ENCODE data around the gene C4BPB. TPM values are rescaled to one million over a fixed set of nuclear protein-coding genes. Genes with fewer than 3 reads are reported as not detected.

The C4BPB gene
- total RNA-seq, 2 experiments from 2014 or later: 1.3 to 1.4 TPM

- no peaks in the 10 kb centered on the region for H3K9me3 Mint-ChIP-seq (ENCODE audit: low read depth)
- ChIA-PET POLR2A (no interaction called here), CTCF (interaction anchor here (0.5 kb wide), 1 partner anchor 337 kb away, joined by 3 read pairs; no protein-coding TSS in a partner anchor)
- peaks cover 4% of the 10 kb centered on the region for H3K27me3 Mint-ChIP-seq
- intact Hi-C loops (cut with DNase I, micrococcal nuclease): no loop called here
- no peaks in the 10 kb centered on the region for H3K36me3 Mint-ChIP-seq (ENCODE audit: low read depth)
- no peak overlapping the region for H3K4me3 Mint-ChIP-seq
- DNase-seq: no peak
- no peak for ATAC-seq
- no peaks in the 10 kb centered on the region for H3K4me1 Mint-ChIP-seq
- H3K27ac Mint-ChIP-seq: no peak overlapping the region
Measured at GRCh38 chr1:207145401-207146058, 56.9 kb downstream of the C4BPB start.

Other genes with a start within 250 kb of the C4BPB start
- gene IL20, start 223.2 kb upstream of the C4BPB start, total RNA-seq: not detected
- gene IL24, start 191.4 kb upstream of the C4BPB start, total RNA-seq: 10 to 100 TPM in 1 of 2 experiments, 1 to 10 TPM in 1; 10.0 to 10.7 TPM
- gene FCMR, start 166.9 kb upstream of the C4BPB start, total RNA-seq: 10 to 100 TPM; 41.6 to 49.3 TPM
- gene PIGR, start 142.4 kb upstream of the C4BPB start, total RNA-seq: under 1 TPM; 0.07 to 0.54 TPM
- not detected for gene FCAMR, start 118.4 kb upstream of the C4BPB start, total RNA-seq
- under 1 TPM in 1 of 2 experiments, not detected in 1; 0.05 TPM for gene C1orf116, start 56.1 kb upstream of the C4BPB start, total RNA-seq
- gene YOD1, start 37.7 kb upstream of the C4BPB start, total RNA-seq: 1 to 10 TPM; 5.3 to 6.0 TPM
- gene PFKFB2, start 35.6 kb upstream of the C4BPB start, total RNA-seq: 1 to 10 TPM; 3.1 to 3.5 TPM
- gene C4BPA, start 15.4 kb downstream of the C4BPB start, total RNA-seq: not detected
- gene CD55, start 232.8 kb downstream of the C4BPB start, total RNA-seq: 10 to 100 TPM; 56.8 to 92.7 TPM

All from activated CD4-positive, alpha-beta T cell treated with anti-CD3 and anti-CD28 coated beads for 36 hours (primary cell).